GM23338 (cell line): ENCODE data around the gene CAPZB. TPM values are rescaled to one million over a fixed set of nuclear protein-coding genes. Genes with fewer than 3 reads are reported as not detected.

Experiments used
- ATAC-seq: fragments of 200-7000 bp; cut with Tn5 transposase; 3 replicates; pipeline ENCODE4 v1.9.1; 2020
- DNase-seq: peaks from one replicate; pipeline ENCODE4 v3.0.0-alpha.2; 2015; ENCODE audit warnings: low spot score
- H2AFZ ChIP-seq: fragments of 200-600 bp; sonication (generic); 2 replicates; pipeline ENCODE4 v1.8.0; 2016; ENCODE audit warnings: antibody characterized with exemption, mild to moderate bottlenecking, moderate library complexity
- H3F3A ChIP-seq: fragments of 200-600 bp; sonication (generic); replicated peaks from 2 replicates; pipeline ENCODE4 v1.8.0; 2017; ENCODE audit warnings: antibody characterized with exemption, mixed run types, low read depth
- H3K27ac ChIP-seq: fragments of 200-600 bp; sonication (generic); 2 replicates; pipeline ENCODE4 v1.6.1; 2016; ENCODE audit warnings: low read depth
- H3K27me3 ChIP-seq: fragments of 200-600 bp; sonication (generic); 2 replicates; pipeline ENCODE4 v1.8.0; 2016; ENCODE audit warnings: mild to moderate bottlenecking, mixed run types, moderate library complexity; ENCODE audit not compliant: insufficient read depth
- H3K36me3 ChIP-seq: fragments of 200-600 bp; sonication (generic); 2 replicates; pipeline ENCODE4 v1.8.0; 2016; ENCODE audit warnings: mild to moderate bottlenecking; ENCODE audit not compliant: insufficient read depth
- H3K4me1 ChIP-seq: fragments of 200-600 bp; sonication (generic); 2 replicates; pipeline ENCODE4 v1.8.0; 2016; ENCODE audit warnings: mild to moderate bottlenecking, moderate library complexity; ENCODE audit not compliant: insufficient read depth
- H3K4me2 ChIP-seq: fragments of 200-600 bp; sonication (generic); 2 replicates; pipeline ENCODE4 v1.7.1; 2017; ENCODE audit warnings: mixed run types
- H3K4me3 ChIP-seq: fragments of 200-600 bp; sonication (generic); 2 replicates; pipeline ENCODE4 v1.6.1; 2016; ENCODE audit warnings: mixed run types
- H3K79me2 ChIP-seq: fragments of 200-600 bp; sonication (generic); replicated peaks from 2 replicates; pipeline ENCODE4 v1.8.0; 2017; ENCODE audit warnings: mild to moderate bottlenecking; ENCODE audit not compliant: insufficient read depth
- H3K9me2 ChIP-seq: fragments of 200-600 bp; sonication (generic); 2 replicates; pipeline ENCODE4 v1.8.0; 2017; ENCODE audit not compliant: insufficient read depth
- H4K20me1 ChIP-seq: fragments of 200-600 bp; sonication (generic); replicated peaks from 2 replicates; pipeline ENCODE4 v1.8.0; 2017; ENCODE audit warnings: mild to moderate bottlenecking; ENCODE audit not compliant: insufficient read depth
- H3K27ac Mint-ChIP-seq: 2 replicates; pipeline ENCODE4 v1.8.0; 2020; ENCODE audit warnings: inconsistent platforms, mild to moderate bottlenecking, moderate library complexity, mixed read lengths
- H3K27me3 Mint-ChIP-seq: 3 replicates; pipeline ENCODE4 v1.8.0; 2022; ENCODE audit warnings: low read depth, mild to moderate bottlenecking, moderate library complexity, mixed read lengths, inconsistent platforms; ENCODE audit not compliant: insufficient read depth, poor library complexity
- H3K36me3 Mint-ChIP-seq: 3 replicates; pipeline ENCODE4 v1.8.0; 2021; ENCODE audit warnings: low read depth, mild to moderate bottlenecking, inconsistent platforms, moderate library complexity, mixed read lengths
- H3K4me1 Mint-ChIP-seq: 3 replicates; pipeline ENCODE4 v1.8.0; 2020; ENCODE audit warnings: mild to moderate bottlenecking, inconsistent platforms, mixed read lengths
- H3K4me3 Mint-ChIP-seq: 3 replicates; pipeline ENCODE4 v1.8.0; 2021; ENCODE audit warnings: moderate library complexity, mild to moderate bottlenecking, inconsistent platforms, mixed read lengths
- H3K9me3 Mint-ChIP-seq: 3 replicates; pipeline ENCODE4 v1.8.0; 2020; ENCODE audit warnings: moderate library complexity, mild to moderate bottlenecking, inconsistent platforms, mixed read lengths
- CREB1 ChIP-seq: fragments of 250-450 bp; sonication (Bioruptor Pico); IDR thresholded peaks from 2 replicates; pipeline ENCODE4 v1.5.0; 2020; ENCODE audit warnings: low read depth, mild to moderate bottlenecking, moderate library complexity
- CTCF ChIP-seq, 2 experiments: fragments of 200-600 bp in 1 of 2; sonication (generic) in 1 of 2; conservative IDR thresholded peaks; 2 replicates each; pipeline versions ENCODE4 v1.5.1 to v1.6.1; 2016 to 2017; ENCODE audit warnings: antibody characterized with exemption in 2 of 2, low read depth in 2 of 2, mild to moderate bottlenecking in 2 of 2, moderate library complexity in 1 of 2
- EZH2 ChIP-seq: fragments of 200-600 bp; sonication (generic); IDR thresholded peaks from one replicate; pipeline ENCODE4 v1.8.0; 2017; ENCODE audit warnings: antibody characterized with exemption, mild to moderate bottlenecking, low read depth; ENCODE audit not compliant: unreplicated experiment
- EZH2phosphoT487 ChIP-seq: fragments of 200-600 bp; sonication (generic); IDR thresholded peaks from one replicate; pipeline ENCODE4 v1.8.1; 2018; ENCODE audit warnings: antibody characterized with exemption; ENCODE audit not compliant: unreplicated experiment
- JUNB ChIP-seq: IDR thresholded peaks from one replicate; pipeline ENCODE4 v1.6.1; 2016; ENCODE audit warnings: antibody characterized with exemption; ENCODE audit not compliant: unreplicated experiment
- STAT1 ChIP-seq: IDR thresholded peaks from one replicate; pipeline ENCODE4 v1.6.1; 2016; ENCODE audit warnings: antibody characterized with exemption; ENCODE audit not compliant: unreplicated experiment
- ZNF114 ChIP-seq: fragments of 250-450 bp; sonication (Bioruptor Pico); IDR thresholded peaks from 2 replicates; pipeline ENCODE4 v1.5.0; 2020; ENCODE audit warnings: mild to moderate bottlenecking, moderate library complexity
- ZNF331 ChIP-seq: fragments of 250-450 bp; sonication (Bioruptor Pico); IDR thresholded peaks from 2 replicates; pipeline ENCODE4 v1.5.0; 2020; ENCODE audit warnings: low read depth, mild to moderate bottlenecking, moderate library complexity
- polyA plus RNA-seq: library from polyadenylated mRNA; unstranded; fragments of >200 nt; fragmentation: Nextera tagmentation; extraction: Ambion mirVana; gene quantifications from 2 replicates; pipeline ENCODE4 v1.2.1, GENCODE V29; 2016
- total RNA-seq: library from RNA; depleted of rRNA; stranded (reverse); fragments of >200 nt; shearing (Covaris generic); gene quantifications from 2 replicates; pipeline ENCODE4 v1.2.3, GENCODE V29; 2014
- TF ChIP-seq, protein P1 (sequence below): IDR thresholded peaks from one replicate; pipeline ENCODE4 v1.6.1; 2018; ENCODE audit warnings: antibody characterized with exemption; ENCODE audit not compliant: unreplicated experiment
- TF ChIP-seq, protein P2 (sequence below): IDR thresholded peaks from 2 replicates; pipeline ENCODE4 v1.6.1; 2016; ENCODE audit warnings: antibody characterized with exemption

CAPZB gene
- total and polyA plus RNA-seq, 2 experiments from 2014 or later, result 195 to 348 TPM

DNA sequence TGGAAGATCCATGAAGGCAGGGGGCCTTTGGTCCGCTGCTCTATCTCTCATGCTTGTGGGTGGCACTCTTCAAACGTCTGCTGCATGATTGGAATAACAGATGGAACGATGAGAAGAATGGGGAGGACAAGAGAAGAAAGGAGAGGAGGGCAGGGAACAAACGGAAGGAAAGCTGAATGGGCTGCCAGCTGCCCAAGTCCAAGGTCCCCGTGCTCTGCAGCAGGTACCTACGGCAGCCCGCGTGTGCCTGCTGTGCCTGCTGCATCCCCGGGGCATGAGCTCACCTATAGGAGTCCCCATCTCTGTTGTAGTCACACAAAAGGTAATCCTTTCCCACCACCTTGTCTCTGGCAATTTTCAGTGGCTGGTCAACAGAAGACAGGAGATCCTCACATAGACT lies 100.1 kb downstream of the CAPZB start (continued):
- TF ChIP-seq CTCF (conservative IDR thresholded peaks at IDR 0.05; ENCODE audit: low read depth in 2 of 2) (no peak), JUNB (no peak), EZH2 (no peak), STAT1 (no peak)

- no peak overlapping the region for H3K4me3 ChIP-seq
- ATAC-seq, result no peak
- Mint-ChIP-seq H3K27ac (no peak overlapping the region), H3K4me1 (no peaks in the 10 kb centered on the region), H3K27me3 (peaks cover 8% of the 10 kb centered on the region), H3K4me3 (no peak overlapping the region), H3K36me3 (peaks cover 40% of the 10 kb centered on the region), H3K9me3 (no peaks in the 10 kb centered on the region)
- H4K20me1 ChIP-seq, result peaks cover 28% of the 10 kb centered on the region
- no peak for DNase-seq
- H3K4me1 ChIP-seq, result no peaks in the 10 kb centered on the region
- H3K4me2 ChIP-seq, result no peak overlapping the region
- peaks cover 12% of the 10 kb centered on the region for H3K36me3 ChIP-seq
- peaks cover 43% of the 10 kb centered on the region for H3K79me2 ChIP-seq
- H2AFZ ChIP-seq, result no peak overlapping the region
- no peaks in the 10 kb centered on the region for H3K9me2 ChIP-seq
- H3K27ac ChIP-seq, result no peak overlapping the region
- H3F3A ChIP-seq, result no peaks in the 10 kb centered on the region
- TF ChIP-seq EZH2 (no peak), JUNB (no peak), ZNF331 (no peak), EZH2phosphoT487 (no peak)
- no peaks in the 10 kb centered on the region for H3K27me3 ChIP-seq
Measured at GRCh38 chr1:19384772-19385187, 100.6 kb downstream of the CAPZB start.

DNA sequence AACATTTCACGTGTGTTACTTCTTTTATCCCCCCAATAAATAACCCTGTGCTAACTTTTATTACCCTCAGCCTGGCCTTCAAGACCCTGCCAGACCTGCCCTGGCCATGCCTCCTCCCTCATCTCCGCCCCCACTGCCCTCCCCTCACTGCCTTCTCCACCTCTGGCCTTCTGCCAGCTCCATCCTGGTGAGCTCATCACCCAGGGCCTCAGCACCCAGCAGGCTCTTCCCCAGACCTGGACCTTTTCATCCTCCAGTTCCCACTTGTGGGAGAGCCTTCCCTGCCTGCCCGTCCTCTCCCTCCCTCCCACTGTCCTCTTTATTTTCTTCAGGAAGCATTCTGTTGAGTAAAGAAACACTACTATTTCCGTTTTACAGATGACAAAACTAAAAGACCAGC lies 101.2 kb downstream of the CAPZB start:
- no peak overlapping the region for H2AFZ ChIP-seq
- ATAC-seq, result no peak
- H3K27ac Mint-ChIP-seq, result no peak overlapping the region
- no peak overlapping the region for H3K27ac ChIP-seq
- H3K36me3 ChIP-seq, result peaks cover 12% of the 10 kb centered on the region
- H3K4me3 ChIP-seq, result no peak overlapping the region
- peaks cover 36% of the 10 kb centered on the region for H3K79me2 ChIP-seq
- H3K4me2 ChIP-seq, result no peak overlapping the region
- H3F3A ChIP-seq, result no peaks in the 10 kb centered on the region
- no peaks in the 10 kb centered on the region for H3K27me3 ChIP-seq
- no peaks in the 10 kb centered on the region for H3K9me3 Mint-ChIP-seq
- H3K4me1 ChIP-seq, result no peaks in the 10 kb centered on the region
- peaks cover 40% of the 10 kb centered on the region for H3K36me3 Mint-ChIP-seq
- peaks cover 23% of the 10 kb centered on the region for H4K20me1 ChIP-seq
- no peak for DNase-seq
- peaks cover 8% of the 10 kb centered on the region for H3K27me3 Mint-ChIP-seq
- no peaks in the 10 kb centered on the region for H3K4me1 Mint-ChIP-seq
- no peak overlapping the region for H3K4me3 Mint-ChIP-seq
- H3K9me2 ChIP-seq, result no peaks in the 10 kb centered on the region
- TF ChIP-seq ZNF114 (CRISPR knock-in tag), result no peak
- no peak for TF ChIP-seq CTCF (conservative IDR thresholded peaks at IDR 0.05; ENCODE audit: low read depth in 2 of 2)
- no peak for TF ChIP-seq ZNF331
- TF ChIP-seq EZH2, result no peak
- no peak for TF ChIP-seq STAT1
- TF ChIP-seq, protein P1, sequence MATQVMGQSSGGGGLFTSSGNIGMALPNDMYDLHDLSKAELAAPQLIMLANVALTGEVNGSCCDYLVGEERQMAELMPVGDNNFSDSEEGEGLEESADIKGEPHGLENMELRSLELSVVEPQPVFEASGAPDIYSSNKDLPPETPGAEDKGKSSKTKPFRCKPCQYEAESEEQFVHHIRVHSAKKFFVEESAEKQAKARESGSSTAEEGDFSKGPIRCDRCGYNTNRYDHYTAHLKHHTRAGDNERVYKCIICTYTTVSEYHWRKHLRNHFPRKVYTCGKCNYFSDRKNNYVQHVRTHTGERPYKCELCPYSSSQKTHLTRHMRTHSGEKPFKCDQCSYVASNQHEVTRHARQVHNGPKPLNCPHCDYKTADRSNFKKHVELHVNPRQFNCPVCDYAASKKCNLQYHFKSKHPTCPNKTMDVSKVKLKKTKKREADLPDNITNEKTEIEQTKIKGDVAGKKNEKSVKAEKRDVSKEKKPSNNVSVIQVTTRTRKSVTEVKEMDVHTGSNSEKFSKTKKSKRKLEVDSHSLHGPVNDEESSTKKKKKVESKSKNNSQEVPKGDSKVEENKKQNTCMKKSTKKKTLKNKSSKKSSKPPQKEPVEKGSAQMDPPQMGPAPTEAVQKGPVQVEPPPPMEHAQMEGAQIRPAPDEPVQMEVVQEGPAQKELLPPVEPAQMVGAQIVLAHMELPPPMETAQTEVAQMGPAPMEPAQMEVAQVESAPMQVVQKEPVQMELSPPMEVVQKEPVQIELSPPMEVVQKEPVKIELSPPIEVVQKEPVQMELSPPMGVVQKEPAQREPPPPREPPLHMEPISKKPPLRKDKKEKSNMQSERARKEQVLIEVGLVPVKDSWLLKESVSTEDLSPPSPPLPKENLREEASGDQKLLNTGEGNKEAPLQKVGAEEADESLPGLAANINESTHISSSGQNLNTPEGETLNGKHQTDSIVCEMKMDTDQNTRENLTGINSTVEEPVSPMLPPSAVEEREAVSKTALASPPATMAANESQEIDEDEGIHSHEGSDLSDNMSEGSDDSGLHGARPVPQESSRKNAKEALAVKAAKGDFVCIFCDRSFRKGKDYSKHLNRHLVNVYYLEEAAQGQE, result no peak
- TF ChIP-seq, protein P2, sequence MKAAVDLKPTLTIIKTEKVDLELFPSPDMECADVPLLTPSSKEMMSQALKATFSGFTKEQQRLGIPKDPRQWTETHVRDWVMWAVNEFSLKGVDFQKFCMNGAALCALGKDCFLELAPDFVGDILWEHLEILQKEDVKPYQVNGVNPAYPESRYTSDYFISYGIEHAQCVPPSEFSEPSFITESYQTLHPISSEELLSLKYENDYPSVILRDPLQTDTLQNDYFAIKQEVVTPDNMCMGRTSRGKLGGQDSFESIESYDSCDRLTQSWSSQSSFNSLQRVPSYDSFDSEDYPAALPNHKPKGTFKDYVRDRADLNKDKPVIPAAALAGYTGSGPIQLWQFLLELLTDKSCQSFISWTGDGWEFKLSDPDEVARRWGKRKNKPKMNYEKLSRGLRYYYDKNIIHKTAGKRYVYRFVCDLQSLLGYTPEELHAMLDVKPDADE, result no peak
- TF ChIP-seq CREB1 (CRISPR knock-in tag), result no peak
- no peak for TF ChIP-seq JUNB
